HG03196 (cell line): ENCODE results near the gene CDK6.

Source experiments
- ATAC-seq: cut with Tn5 transposase; IDR thresholded peaks from one replicate; pipeline ENCODE4 v1.9.1; 2021; ENCODE audit not compliant: unreplicated experiment

The CDK6 gene

DNA sequence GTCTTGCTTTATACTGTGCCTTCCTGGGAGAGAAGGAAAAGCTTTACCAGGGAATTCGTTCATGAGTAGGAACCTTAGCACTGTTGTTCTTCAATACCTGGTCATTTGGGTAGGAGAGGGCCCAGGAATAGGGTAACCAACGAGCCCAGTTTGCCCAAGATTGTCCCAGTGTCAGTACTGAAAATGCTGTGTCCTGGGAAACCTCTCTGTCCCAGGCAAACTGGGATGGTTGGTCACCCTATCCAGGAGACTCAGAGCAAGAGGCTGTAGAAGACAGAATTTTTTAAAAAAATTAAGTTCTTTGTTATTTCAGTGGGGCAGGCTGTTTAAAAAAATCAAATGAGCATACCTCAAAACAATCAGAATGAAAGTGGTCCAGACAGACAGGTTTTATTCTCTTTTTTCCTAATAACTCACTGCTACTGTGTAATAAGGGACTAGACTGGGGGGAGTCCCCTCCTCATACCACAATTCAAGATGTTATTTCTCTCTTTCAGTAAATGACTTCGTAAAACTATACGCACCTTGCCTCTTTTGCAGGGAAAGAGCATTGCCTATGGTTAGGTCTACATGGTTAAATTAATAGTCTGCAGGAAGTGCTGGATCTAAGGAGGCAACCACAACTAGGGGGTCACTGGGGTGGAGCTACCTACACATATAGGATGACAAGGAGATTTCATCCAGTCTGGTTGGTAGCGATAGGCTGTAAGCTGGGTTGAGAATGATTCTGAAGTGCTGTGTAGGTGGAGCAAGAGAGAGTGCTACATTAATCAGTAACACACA, 205.1 kb downstream of the CDK6 start:
- peak; percentile 70 for ATAC-seq

- ATAC-seq: no peak
These were observed 206.6 kb downstream of the CDK6 start for GRCh38 chr7:92629779-92630178.

DNA sequence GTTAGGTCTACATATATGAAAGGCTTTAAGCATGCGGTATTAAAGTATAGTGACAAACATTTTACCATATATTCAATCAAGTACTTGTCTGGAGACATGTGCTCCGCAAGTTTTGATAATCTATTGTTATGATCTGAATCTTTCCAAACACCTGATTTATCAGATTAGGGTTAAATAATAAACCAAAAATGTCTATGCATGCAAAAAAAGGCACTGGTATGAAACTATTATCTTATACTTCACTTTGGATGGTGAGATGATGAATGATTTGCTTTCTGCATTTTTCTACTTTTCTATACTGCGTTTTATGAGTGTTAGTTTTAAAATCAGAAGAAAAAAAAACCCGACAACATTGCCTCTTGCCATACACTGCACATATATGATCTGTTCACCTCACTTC, 208.4 kb downstream of the CDK6 start:
- ATAC-seq: no peak

- ATAC-seq: no peak
These were observed 210.0 kb downstream of the CDK6 start for GRCh38 chr7:92626281-92626809.

- ATAC-seq: no peak
These were observed 210.8 kb downstream of the CDK6 start for GRCh38 chr7:92625617-92626016.

- ATAC-seq: no peak
These were observed 211.9 kb downstream of the CDK6 start for GRCh38 chr7:92624298-92624996.

GRCh38 chr7:92623544-92623943, 212.8 kb downstream of the CDK6 start:
- no peak for ATAC-seq

GRCh38 chr7:92622685-92623084, 213.7 kb downstream of the CDK6 start:
- no peak for ATAC-seq

DNA sequence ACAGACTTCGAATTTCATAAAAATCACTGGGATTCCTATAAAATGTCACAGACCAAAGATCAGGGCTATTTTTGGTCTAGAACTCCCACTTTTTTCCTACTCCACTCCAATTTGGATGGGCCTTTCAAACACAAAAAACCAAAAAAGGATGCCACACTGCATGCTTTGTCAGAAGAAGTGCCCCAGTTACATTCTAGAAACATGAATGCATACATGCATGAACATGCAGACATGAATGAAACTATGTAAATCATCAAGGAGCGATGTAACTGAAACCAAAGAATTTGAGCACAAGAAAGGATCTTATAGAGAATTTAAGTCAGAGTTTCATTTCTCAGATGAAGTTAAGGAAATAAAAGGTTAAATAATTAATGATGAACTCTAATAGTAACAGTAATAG, 214.3 kb downstream of the CDK6 start:
- ATAC-seq: peak; percentile 48

DNA sequence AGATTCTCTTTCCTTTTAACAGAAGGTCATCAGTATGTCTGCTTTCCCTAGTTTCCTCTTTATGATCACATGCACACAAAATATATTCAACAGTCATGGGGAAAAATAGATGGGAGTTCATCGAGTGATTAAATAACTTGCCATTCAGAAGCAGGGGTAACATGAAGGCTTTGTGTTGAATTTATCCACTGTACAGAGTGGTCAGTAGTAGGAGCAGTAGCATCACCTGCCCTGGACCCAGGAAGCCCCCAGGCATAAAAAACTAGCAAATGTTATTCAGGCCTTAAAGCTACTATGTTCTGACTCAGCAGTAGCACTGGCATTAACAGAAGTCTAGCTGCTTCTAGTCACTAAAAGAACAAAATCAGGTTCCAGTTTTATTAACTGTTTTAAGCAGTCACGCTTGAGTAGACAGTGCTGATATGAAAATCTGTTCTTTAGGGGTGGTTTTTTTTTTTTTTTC, 214.8 kb downstream of the CDK6 start:
- peak; percentile 49 for ATAC-seq

DNA sequence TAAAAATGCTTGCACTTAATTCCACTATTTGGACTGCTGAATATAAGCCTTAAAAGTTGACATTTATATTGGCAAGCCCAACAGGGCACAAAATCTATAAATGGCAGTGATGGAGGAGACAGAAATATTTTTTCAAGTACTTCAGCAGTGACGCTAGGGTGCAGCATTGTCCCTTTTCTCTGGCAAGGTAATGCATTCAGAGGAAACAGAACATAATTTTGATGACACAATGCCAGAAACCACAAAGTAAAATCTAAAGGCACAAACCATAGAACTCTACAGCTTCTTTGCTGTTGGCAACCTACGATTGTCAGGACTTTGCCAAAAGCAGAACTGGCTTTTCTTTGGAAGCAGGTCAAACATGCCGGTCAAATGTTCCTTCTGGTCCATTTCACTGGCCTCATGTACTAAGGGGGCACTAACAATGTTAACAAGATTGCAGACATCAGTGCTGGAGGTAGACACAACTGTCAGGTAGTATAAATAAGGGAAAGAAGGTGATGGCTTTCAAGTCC, 215.3 kb downstream of the CDK6 start:
- ATAC-seq: peak; percentile 57

DNA sequence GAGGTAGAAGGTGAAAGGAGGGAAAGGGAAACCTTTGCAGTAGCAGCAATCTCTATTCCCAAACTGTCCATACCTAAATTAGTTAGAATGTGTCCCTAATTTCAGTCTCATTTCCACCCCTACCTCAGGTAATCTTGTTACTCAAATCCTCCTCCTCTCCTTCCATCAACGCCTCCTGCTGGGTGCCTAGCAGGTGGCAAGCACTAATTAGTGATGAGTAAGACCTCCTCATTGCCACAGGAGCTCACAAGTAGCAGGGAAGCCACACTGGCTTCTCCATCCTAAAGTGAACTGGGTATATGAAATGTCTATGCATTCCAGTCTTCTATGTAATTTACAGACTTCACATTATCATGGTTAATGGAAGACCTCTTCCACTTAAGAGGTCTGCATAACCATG, 220.5 kb downstream of the CDK6 start:
- no peak for ATAC-seq

DNA sequence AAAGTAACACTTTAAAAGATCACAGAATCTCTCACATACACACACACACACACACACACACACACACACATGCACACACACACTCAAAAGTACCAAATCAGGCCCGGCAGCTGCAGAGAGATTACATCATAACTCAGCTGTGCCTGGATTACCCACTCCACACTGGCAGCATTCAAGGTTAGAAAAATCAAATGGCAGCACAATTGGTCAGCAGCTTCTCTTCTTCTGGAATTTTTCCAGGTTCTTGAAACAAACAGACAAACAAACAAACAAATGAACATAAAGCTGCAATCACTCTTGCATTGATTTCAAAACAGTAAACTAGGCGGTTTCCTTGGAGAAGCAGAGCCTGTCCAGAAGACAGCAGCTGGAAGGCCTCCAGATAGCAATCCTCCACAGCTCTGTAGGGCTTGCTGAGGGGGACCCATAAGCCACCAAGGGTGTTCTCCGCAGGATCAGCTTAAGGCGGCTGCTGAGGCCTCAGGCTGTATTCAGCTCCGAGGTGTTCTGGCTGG, 221.7 kb downstream of the CDK6 start:
- no peak for ATAC-seq

GRCh38 chr7:92613720-92614119, 222.7 kb downstream of the CDK6 start:
- no peak for ATAC-seq

GRCh38 chr7:92613214-92613613, 223.2 kb downstream of the CDK6 start:
- no peak for ATAC-seq

GRCh38 chr7:92612501-92612900, 223.9 kb downstream of the CDK6 start:
- no peak for ATAC-seq

DNA sequence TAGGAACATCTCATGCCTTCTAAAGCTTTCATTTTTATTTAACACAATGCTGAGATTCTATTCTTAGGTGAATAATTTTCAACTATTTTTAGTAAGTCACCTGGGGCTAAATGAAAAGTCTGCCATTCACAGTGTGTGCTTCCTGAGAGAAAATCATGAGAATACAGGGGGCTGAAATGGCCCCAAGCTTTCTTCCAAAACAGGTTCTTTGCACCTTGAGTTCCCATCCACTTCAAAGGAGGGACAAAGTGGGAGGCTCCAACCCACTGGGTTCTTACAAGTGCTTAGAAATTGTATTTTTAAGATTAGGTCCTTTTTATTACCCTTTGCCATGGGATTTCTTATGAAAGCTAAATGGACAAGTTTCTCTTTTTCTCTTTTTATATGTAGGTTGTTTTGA, 224.6 kb downstream of the CDK6 start:
- ATAC-seq: no peak

- ATAC-seq: no peak
These were observed 226.4 kb downstream of the CDK6 start for GRCh38 chr7:92609921-92610518.

- no peak for ATAC-seq
These were observed 227.7 kb downstream of the CDK6 start for GRCh38 chr7:92608380-92609322.

- ATAC-seq: no peak
These were observed 229.4 kb downstream of the CDK6 start for GRCh38 chr7:92606985-92607384.
